HCT116 (cell line): ENCODE results near the gene PDE4A.

ENCODE experiments used
- CTCF ChIP-seq, 3 experiments: fragments of 200-600 bp in 1 of 3; sonication (generic) in 1 of 3; IDR thresholded peaks in 2 of 3; conservative IDR thresholded peaks in 1 of 3; 2 replicates each; pipeline ENCODE4 v1.5.1; 2012 to 2017; ENCODE audit warnings: low read depth in 2 of 3, low read length in 2 of 3, antibody characterized with exemption in 1 of 3, borderline replicate concordance in 1 of 3, control low read depth in 1 of 3, mild to moderate bottlenecking in 1 of 3, mixed read lengths in 1 of 3, mixed run types in 1 of 3, moderate library complexity in 1 of 3; ENCODE audit not compliant: insufficient read depth in 1 of 3
- EGR1 ChIP-seq: IDR thresholded peaks from 2 replicates; pipeline ENCODE4 v1.6.1; 2012; ENCODE audit warnings: low read depth
- ELF1 ChIP-seq: IDR thresholded peaks from 2 replicates; pipeline ENCODE4 v1.6.1; 2012; ENCODE audit warnings: low read depth, borderline replicate concordance
- EZH2 ChIP-seq: fragments of 200-600 bp; sonication (generic); IDR thresholded peaks from 2 replicates; pipeline ENCODE4 v1.6.1; 2017; ENCODE audit warnings: antibody characterized with exemption, mixed run types
- EZH2phosphoT487 ChIP-seq: fragments of 200-600 bp; IDR thresholded peaks from 2 replicates; pipeline ENCODE4 v1.6.1; 2018; ENCODE audit warnings: antibody characterized with exemption, borderline replicate concordance
- JUND ChIP-seq: IDR thresholded peaks from 2 replicates; pipeline ENCODE4 v1.6.1; 2012
- MAX ChIP-seq: IDR thresholded peaks from 2 replicates; pipeline ENCODE4 v1.6.1; 2012
- POLR2A ChIP-seq: IDR thresholded peaks from 2 replicates; pipeline ENCODE4 v1.7.0; 2011; ENCODE audit warnings: borderline replicate concordance; ENCODE audit not compliant: insufficient read depth, insufficient read length; ENCODE audit errors: extremely low read depth
- REST ChIP-seq: IDR thresholded peaks from 2 replicates; pipeline ENCODE4 v1.6.1; 2012; ENCODE audit warnings: low read depth
- SP1 ChIP-seq: IDR thresholded peaks from 2 replicates; pipeline ENCODE4 v1.6.1; 2012; ENCODE audit warnings: low read depth
- YY1 ChIP-seq: IDR thresholded peaks from 2 replicates; pipeline ENCODE4 v1.6.1; 2011; ENCODE audit warnings: low read length, low read depth, moderate library complexity, mild to moderate bottlenecking; ENCODE audit not compliant: insufficient replicate concordance; ENCODE audit errors: extremely low read depth
- ZNF274 ChIP-seq: fragments of 200-500 bp; sonication (Bioruptor generic); IDR thresholded peaks from 2 replicates; pipeline ENCODE4 v1.6.1; 2014; ENCODE audit warnings: mild to moderate bottlenecking, low read depth, low read length, inconsistent platforms

- TF ChIP-seq SP1: no peak
- TF ChIP-seq ZNF274: no peak
- no peak for TF ChIP-seq CTCF (IDR thresholded peaks at IDR 0.05 in 2 of 3, conservative IDR thresholded peaks at IDR 0.05 in 1 of 3; ENCODE audit: borderline replicate concordance in 1 of 3, insufficient read depth in 1 of 3, low read depth in 2 of 3, low read length in 2 of 3)
- no peak for TF ChIP-seq POLR2A
- no peak for TF ChIP-seq EZH2phosphoT487
- TF ChIP-seq EZH2: no peak
- TF ChIP-seq MAX: no peak
- TF ChIP-seq JUND: no peak
- no peak for TF ChIP-seq EGR1
- no peak for TF ChIP-seq REST
- TF ChIP-seq YY1: no peak
- no peak for TF ChIP-seq ELF1
Observed at GRCh38 chr19:10450853-10451609, 30.7 kb downstream of the PDE4A start.
